ENCODE measurements around the gene PITX2.

The PITX2 gene

GRCh38 chr4:110624398-110624780 lies 1.5 kb upstream of the PITX2 start:
- DNase-seq (ENCODE audit: low read depth, low spot score) = no peak

DNA sequence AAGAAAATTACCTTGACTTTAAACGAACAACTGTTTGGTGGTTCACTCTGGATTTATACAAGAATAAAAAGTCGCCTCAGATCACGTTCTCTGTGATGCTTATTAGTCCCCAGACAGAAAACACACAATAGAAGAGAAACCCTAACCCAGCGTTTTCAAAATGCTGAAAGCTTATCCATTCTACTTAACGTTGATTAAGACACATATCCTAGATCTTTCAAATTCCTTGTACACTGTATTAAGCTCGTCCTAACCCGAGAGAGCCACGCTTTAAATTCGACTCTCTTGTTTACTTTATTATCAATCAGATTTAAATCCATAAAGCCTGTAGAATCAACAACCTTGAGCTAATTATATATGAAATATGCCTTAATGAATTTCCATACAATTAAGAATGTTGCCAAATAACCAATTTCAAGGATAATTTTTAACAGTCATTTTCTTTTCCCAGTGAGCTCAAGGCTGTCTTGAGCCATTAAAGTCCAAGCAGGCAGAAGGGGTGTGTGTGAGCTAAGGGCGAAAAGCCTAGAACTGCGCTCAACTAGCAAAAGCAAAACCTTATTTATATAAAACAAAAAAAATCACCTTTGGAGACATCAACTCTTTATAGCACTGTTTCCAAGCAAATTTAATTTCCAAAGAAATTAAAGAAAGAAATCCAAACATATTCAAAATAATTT lies 981 bp upstream of the PITX2 start:
- no peak for DNase-seq (ENCODE audit: low read depth, low spot score)

- no peak for DNase-seq (ENCODE audit: low read depth, low spot score)
Observed at GRCh38 chr4:110621839-110622751, 782 bp downstream of the PITX2 start.

DNA sequence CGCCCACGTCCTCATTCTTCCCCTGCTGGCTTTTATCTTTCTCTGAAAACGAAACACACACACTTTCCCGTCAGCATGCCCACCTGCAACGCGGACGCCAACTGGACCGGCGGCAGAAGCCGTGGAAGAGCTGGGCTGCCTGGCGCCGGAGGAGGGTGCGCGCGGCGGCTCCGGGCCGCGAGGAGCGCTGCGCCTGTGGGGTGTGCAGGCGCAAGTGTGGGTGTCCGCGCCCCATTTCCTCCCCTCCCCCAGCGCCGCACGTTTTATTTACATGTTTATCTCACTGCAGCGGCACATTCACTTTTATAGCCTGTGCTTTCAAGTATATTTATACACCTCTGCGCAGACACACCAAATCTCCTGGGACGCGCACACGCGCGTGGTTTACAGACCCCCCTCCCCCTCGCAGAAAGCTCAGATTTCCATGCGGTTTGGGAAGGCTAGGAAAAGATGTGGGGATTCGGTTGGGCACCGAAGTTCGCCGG lies 1.5 kb downstream of the PITX2 start:
- DNase-seq (ENCODE audit: low read depth, low spot score) = no peak

DNA sequence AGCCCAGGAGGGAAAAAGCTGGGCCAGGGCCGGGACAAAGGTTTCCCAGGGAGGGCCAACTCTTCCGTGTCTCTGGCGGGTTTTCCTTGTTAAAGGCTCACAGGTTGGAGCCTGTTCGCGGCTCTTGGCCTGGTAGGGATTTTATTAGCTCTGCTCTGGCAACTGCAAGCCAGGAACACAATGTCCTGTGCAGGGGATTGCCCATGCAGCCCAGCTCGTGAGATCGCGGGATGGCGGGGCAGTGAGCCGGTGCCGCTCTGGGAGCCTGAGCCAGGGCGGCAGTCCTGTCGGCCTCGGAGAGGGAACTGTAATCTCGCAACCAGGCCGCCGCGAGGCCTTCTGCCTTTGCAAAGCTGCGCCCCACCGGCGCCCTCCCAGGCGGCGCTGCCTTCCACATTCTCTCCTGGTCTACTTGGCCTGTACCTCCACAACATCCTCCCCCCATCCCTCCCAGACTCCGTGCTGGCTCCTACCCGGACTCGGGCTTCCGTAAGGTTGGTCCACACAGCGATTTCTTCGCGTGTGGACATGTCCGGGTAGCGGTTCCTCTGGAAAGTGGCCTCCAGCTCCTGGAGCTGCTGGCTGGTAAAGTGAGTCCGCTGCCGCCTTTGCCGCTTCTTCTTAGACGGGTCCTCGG lies 2.1 kb downstream of the PITX2 start:
- no peak for DNase-seq (ENCODE audit: low read depth, low spot score)

DNA sequence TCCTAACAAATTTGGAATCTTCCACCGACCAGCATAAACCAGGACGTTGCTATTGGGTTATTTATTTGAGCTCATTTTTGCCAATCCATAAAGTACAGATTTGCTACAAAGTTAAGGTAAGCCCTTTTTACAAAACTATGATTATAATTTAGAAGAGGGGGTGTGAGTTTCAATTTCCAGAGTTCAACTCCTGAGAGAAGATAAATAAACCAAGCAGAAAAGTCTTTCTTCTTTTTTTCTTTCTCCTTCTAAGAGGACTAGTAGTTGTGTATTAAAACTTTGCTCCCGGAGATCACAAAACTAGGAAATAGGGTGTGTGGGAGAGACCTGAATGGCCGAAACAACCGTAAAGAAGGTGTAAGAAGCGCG lies 2.6 kb downstream of the PITX2 start:
- DNase-seq (ENCODE audit: low read depth, low spot score) = no peak

GRCh38 chr4:110619463-110620247 lies 3.2 kb downstream of the PITX2 start:
- no peak for DNase-seq (ENCODE audit: low read depth, low spot score)

GRCh38 chr4:110618581-110619462 lies 4.1 kb downstream of the PITX2 start:
- no peak for DNase-seq (ENCODE audit: low read depth, low spot score)

- DNase-seq (ENCODE audit: low read depth, low spot score) = no peak
Observed at GRCh38 chr4:110617646-110618580, 5.0 kb downstream of the PITX2 start.

GRCh38 chr4:110617075-110617640 lies 5.7 kb downstream of the PITX2 start:
- DNase-seq (ENCODE audit: low read depth, low spot score) = no peak

- DNase-seq (ENCODE audit: low read depth, low spot score) = no peak
Observed at GRCh38 chr4:110616238-110617074, 6.4 kb downstream of the PITX2 start.

DNA sequence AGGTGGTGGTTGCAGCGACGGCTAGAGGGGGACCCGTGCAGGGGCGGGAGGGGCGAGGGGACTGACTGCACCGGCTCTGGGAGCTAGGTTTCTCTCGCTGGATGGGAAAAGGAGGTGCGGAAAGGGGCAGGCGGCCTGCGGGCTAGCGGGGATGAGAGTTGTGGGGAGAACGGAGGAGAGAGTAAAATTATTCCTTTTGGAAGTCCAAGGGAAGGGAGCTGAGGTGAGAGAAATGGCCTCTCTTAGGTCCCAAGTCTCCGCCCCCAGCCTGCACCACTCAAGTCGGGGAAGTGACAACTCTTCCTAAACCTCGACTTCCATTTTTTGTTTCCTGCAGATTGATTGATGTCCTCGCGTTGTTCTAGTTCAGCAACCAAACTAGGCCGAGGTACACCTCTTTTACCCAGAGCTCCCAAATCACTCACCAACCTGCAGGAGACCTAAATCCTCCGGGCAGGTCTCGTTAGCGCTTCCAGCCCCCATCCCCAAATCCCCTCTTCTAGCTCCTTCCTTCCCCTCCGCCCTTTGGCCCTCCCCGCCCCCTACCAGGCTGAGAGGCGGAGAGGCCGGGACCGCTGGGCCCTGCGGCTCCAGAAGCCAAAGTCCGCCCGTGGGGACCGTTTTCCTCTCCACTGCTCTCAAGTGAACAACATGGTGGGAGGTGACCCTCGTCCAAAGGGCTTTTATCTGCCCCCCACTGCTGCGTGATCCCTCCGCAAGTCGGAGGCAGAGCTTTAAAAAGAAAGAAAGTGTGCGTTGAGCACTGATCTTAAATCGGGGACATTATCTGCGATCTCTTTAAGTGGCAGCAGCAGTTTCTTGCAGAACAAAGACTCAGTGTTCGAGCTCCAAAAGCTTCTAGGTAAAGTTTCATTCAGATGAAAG lies 7.3 kb downstream of the PITX2 start:
- no peak for DNase-seq (ENCODE audit: low read depth, low spot score)

DNA sequence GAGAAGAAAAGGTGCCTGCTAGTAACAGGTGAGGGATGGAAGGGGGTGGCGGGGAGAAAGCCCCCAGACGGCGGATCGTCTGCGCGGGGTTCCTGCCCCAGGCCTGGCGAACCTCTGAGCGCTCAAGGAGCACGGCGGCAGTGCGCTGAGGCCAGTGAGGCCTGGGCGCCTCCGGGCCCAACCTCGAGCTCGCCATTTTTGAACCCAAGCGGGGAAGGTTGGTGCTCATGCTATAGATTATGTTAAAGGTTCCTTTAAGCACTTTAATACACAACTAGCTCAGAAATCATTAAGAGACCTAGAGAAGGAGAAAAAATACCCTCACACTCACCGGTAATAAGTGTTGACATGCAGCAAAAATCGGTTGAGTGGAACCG lies 7.9 kb downstream of the PITX2 start:
- no peak for DNase-seq (ENCODE audit: low read depth, low spot score)

- DNase-seq (ENCODE audit: low read depth, low spot score) = no peak
Observed at GRCh38 chr4:110614173-110614963, 8.5 kb downstream of the PITX2 start.

GRCh38 chr4:110613745-110614144 lies 9.1 kb downstream of the PITX2 start:
- DNase-seq (ENCODE audit: low read depth, low spot score) = no peak

GRCh38 chr4:110612631-110613269 lies 10.1 kb downstream of the PITX2 start:
- DNase-seq (ENCODE audit: low read depth, low spot score) = no peak
